NCI-H128 (cell line): ENCODE measurements around the gene DDX1.
"Not testable (repeated sequence)": the region's sequence is repeated elsewhere in the genome, so short reads cannot be mapped to it uniquely, and the experiment has no call there.

Experiments used
- DNase-seq: peaks from one replicate; lab custom pipeline; 2025; ENCODE audit not compliant: unreplicated experiment; lab: John Stamatoyannopoulos, UW

The DDX1 gene

GRCh38 chr2:15594291-15595256 lies 2.9 kb downstream of the DDX1 start:
- no peak for DNase-seq

- no peak for DNase-seq
Observed at GRCh38 chr2:15595342-15595905, 3.8 kb downstream of the DDX1 start.

- no peak for DNase-seq
Observed at GRCh38 chr2:15595936-15596335, 4.3 kb downstream of the DDX1 start.

GRCh38 chr2:15596350-15596749 lies 4.7 kb downstream of the DDX1 start:
- DNase-seq, result no peak

- DNase-seq, result no peak
Observed at GRCh38 chr2:15596968-15597367, 5.3 kb downstream of the DDX1 start.

- no peak for DNase-seq
Observed at GRCh38 chr2:15599994-15600393, 8.3 kb downstream of the DDX1 start.

GRCh38 chr2:15601681-15602080 lies 10.0 kb downstream of the DDX1 start:
- DNase-seq, result no peak

GRCh38 chr2:15602393-15602792 lies 10.7 kb downstream of the DDX1 start:
- DNase-seq, result no peak

- DNase-seq, result no peak
Observed at GRCh38 chr2:15603044-15603765, 11.5 kb downstream of the DDX1 start.

- DNase-seq, result no peak
Observed at GRCh38 chr2:15603948-15604347, 12.3 kb downstream of the DDX1 start.

- DNase-seq, result no peak
Observed at GRCh38 chr2:15605721-15606120, 14.1 kb downstream of the DDX1 start.

- DNase-seq, result no peak
Observed at GRCh38 chr2:15606481-15607441, 15.1 kb downstream of the DDX1 start.

- no peak for DNase-seq
Observed at GRCh38 chr2:15607709-15608391, 16.2 kb downstream of the DDX1 start.

GRCh38 chr2:15608392-15608761 lies 16.7 kb downstream of the DDX1 start:
- DNase-seq, result no peak

- DNase-seq, result no peak
Observed at GRCh38 chr2:15609341-15610042, 17.8 kb downstream of the DDX1 start.

GRCh38 chr2:15610430-15610952 lies 18.8 kb downstream of the DDX1 start:
- DNase-seq, result no peak

GRCh38 chr2:15612101-15612500 lies 20.4 kb downstream of the DDX1 start:
- not testable (repeated sequence) for DNase-seq

- DNase-seq, result no peak
Observed at GRCh38 chr2:15613736-15614429, 22.2 kb downstream of the DDX1 start.
